NCI-H2227 treated with DMSO at 0.1 percent for 48 hours (cell line): ENCODE results near the gene IGFBP5.

Source experiments
- DNase-seq: peaks from one replicate; lab custom pipeline; 2025; lab: John Stamatoyannopoulos, UW

IGFBP5 gene

DNA sequence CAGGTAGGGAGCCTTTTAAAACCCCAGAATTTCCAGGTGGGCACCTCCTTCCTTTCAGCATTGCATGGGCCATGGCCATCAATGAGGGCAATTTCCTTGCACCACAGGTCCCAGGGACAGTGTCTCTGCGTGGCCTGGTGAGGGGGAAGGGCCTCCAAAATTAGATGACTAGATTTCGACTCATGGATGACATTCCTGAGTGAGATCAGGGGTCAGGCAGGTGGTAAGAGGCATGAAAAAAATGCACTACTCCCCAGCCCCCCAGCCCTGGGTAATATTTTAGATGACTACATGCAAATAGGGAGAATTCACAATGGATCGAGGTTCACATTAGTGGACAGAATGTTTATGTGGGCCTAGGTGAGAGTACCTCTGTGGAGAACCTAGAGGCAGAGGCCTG lies 19.0 kb upstream of the IGFBP5 start:
- no peak for DNase-seq

DNA sequence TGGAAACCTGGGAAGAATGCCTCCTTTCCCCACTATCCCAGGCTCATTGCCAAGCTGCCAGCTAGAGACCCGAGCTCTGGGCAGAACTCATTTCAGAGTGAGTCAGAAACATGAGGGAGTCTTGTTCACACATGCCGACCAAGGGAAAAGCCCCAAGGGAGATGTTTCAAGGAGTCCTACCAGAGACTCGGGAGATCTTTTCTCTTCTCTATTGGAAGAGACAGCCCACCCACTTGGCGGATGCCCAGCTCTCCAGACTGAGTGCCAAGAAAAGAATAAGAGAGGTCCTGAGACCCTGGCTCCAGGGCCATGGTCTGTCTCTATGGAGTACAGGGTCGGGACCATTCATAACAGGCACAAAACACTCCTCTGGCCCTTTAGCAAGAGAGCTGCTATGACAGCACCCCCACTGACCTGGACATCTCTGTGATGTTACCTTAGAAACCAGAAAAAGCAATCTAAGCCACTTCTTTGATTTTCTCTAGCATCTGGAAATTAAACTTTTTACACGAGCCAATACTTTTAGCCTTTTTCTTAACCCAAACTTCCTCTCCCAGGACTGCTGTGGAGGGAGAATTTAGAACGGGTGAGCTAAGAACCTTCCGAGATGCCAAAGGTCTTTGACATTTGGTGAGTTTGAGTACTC lies 18.5 kb upstream of the IGFBP5 start:
- DNase-seq: no peak

DNA sequence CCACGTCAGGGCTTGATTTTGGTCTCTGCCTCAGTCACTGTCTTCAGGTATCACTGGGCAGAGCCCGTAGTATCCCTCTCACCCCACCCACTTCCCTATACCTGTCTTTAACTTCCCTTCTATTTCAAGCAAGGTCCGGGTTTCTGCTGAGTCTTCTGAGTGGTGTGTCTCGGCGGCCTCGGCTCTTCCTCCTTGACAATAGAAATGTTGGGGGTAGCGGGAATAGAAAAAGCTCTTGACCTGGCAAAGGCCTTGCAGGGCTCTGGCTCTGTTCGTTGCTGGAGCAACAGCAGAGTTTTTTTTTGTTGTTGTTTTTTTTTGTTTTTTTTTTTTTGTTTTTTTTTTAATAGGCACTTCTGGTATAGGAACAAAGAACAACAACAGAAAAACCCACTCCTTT lies 16.0 kb upstream of the IGFBP5 start:
- no peak for DNase-seq

DNA sequence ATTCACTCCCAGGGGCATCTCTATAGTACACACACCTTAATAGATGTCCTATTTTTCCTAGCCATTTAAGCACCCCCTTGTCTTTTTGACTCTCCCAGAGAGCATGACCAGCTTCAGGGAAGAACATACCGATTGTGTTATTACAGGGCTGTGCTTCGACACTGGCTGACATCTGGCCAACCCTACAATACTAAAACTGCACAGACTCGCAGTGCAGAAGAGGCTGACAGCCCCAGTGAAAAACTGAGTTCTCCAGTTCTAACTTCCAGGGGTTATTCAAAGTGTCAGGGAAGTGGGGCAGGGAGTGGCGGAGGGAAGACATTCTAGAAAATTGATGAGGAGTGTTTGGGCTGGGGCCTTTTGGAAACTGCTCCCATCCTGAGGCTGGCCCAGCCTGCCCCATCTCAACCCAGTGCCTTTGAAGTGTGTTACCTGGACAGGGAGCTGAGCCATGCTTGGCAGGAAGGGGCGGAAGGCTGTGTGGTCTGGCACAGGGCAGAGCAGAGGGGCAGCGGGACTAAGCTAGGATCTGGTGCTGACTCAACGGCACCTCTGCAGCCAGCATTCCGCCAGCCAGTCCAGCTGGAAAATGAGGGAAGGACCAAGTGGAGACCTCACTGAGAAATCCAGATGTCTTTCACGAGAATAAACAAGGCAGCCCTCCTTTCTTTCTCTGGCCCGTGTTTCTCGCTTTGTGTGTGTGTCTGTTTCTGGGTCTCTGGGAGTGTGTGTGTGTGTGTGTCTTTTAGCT lies 15.4 kb upstream of the IGFBP5 start:
- no peak for DNase-seq

DNA sequence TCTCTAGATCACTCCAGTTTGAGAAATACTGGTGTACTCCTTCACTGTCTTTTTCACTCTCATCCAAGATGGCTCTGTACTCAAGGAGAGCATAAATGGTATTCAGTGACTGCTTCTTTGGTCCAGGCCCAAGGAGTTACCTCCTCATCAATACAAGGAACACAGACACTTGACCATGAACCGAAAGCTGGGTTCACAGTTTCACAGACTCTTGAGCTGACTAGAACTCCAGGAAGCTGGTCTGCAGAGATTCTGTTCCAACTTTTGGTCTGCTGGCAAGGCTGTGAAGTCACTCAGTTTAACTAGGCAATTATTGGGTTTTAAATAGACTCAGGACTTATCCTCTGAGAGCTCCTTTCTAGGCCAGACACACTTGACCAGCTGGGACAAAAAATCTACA lies 7.4 kb upstream of the IGFBP5 start:
- no peak for DNase-seq

DNA sequence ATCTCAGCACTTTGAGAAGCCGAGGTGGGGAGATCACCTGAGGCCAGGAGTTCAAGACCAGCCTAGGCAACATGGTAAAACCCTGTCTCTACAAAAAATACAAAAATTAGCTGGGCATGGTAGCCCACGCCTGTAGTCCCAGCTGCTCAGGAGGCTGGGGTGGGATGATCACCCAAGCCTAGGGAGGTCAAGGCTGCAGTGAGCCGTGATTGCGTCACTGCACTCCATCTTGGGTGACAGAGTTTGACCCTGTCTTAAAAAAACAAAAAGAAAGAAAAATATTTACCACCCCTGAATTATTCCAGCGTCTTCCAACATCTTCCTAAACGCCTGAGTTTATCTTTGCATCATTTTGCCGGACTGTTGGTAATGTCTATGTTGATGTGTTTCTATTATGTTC lies 6.2 kb upstream of the IGFBP5 start:
- DNase-seq: no peak

DNA sequence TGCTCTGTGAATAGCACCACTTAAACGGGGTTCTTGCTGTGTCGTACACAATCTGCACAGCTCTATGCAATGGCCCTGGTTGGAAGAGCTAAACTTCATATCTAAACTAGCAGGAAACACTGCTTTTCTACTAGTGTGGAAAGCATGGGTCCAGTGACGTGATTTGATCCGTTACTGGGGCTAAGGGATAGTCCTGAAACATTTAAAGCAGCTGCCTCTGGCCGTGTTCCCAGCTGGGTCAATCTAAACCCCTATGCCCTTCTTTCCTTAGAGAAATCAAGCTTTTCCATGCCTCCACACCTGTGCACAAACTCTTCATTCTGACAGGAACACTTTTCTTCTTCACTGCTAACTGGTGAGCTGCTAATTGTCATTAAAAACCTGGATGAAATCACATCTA lies 5.4 kb upstream of the IGFBP5 start:
- peak; percentile 85 for DNase-seq

DNA sequence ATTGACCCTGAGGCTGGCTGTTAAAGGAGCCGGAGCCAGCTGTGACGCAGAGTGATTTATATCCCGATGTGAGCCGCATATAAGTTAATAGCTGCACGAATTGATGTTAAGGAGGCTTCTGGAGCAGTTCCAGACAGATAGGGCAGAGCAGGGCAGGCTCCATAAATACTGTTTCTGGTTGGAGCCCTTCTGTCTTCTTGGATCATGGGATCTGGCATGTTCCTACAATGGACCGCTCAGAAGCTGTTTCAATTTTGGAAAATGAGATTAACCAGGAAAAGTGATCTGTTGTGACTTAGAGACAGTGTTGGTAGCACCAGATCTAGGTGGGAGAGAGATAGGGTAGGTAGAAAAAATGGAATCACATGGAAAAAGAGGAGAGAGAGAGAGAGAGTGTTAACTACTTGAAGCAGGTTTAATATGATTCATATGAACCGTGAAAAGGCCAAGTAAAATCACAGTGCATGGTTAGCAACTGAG lies 4.8 kb upstream of the IGFBP5 start:
- peak; percentile 99 for DNase-seq

DNA sequence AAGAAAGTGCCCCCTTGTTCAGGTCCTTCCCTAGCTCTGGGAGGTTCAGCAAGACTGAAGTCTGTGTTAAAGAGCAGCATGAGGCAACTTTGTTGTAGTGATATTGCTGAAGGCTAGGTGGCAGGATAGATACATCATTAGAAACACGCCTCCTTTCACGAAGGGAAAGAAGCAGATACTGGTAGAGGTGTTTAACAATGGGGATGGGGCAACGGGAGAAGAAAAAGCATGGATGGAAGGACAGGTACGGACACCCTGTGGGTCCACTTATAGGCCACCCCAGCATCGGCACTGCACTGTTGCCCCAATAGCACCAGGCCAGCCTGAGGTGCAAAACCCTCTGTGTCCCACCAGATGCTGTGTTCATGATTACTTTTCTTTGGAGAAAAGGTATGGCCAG lies 3.5 kb upstream of the IGFBP5 start:
- DNase-seq: peak; percentile 93

DNA sequence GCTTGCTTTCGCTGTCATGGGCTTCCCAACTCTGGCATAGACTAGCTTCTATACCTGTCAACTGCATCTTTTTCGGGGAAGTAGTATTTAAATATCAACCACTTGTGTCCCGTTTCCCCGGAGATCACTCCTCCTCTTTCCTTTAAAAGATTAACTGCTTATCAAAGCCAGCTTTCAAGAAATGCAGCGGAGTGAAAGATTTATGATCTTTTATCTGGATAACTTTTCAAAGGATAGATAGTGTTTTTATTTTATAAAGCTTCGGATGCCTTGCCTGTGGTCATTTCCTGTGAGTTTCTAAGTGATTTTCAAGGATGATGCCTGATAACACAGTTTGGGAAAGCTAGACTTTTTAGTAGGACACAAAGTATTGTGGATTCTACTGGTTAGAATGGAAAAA lies 2.9 kb upstream of the IGFBP5 start:
- DNase-seq: no peak

DNA sequence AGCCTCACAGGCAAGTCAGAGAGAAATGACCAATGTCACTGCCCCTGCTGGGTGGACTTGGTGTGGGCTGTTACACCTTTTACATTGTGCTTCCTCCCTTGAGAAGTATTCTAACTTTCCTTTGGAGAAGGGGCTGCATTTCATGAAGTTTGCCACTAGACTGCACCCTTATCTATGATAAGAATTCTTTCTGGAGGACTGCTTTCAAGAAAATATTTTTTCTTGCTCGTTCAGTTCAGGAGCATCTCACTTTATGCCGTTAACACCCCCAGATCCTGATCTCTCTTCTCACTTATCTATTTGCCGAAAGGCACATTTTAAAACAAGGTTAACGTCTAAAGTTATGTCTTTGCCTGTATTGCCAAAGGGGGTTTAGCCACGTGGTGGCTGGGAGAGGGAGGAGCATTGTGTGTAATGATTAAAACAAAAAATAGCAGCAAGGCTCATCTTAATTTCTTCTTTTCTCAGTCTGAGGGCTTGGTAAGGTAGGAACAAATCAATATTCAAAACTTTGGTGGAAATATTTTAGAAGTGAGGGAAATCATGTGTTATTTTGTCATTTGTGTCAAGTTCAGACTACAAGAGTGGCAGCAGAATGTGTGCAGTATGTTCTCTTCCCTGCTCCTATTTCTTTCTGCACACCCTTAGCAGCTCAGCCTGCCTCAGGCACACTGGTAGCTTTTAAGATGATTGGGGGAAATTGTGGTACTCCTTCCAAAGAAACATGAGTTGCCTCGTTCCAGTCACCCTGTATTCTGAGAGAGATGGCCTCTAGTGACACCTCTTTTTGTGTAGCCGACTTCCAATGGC lies 1.6 kb upstream of the IGFBP5 start:
- peak; percentile 79 for DNase-seq

DNA sequence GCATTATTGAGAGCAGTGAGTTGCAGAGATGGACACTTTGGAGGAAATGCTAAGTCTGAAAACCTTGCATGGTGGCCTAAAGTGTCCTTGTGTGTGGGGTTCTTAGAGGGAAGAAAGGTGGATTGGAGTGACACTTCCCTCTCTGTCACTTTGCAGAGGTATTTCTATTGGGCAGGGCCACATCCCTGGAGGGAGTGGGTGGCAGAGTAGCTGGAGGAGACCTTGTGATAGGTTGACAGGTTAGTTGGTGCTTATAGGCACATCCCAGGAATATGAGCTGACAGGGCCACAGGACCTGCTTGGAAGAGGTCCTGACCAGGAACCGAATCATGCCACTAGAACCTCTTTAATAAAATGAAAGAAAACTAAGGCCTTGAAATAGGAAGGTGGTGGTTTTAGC lies 972 bp upstream of the IGFBP5 start:
- DNase-seq: no peak

DNA sequence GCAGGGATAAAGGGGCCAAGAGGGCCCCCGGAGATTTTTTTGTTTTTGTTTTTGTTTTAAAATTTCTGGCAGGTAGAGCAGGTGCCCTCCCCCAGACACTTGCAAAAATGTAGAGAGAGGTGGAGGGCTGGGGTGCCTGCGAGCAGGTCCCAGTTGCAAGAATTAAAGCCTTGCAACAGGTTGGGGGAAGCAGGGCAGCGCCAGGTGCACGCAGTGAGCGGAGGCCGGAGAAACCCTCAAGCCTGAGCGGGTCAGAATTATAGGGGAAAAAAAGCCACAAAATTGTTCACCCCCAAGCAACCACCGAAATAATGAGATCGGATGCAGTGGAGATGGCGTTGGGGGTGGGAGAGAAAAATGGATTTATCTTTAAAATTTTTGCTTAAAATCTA lies 527 bp downstream of the IGFBP5 start:
- no peak for DNase-seq

DNA sequence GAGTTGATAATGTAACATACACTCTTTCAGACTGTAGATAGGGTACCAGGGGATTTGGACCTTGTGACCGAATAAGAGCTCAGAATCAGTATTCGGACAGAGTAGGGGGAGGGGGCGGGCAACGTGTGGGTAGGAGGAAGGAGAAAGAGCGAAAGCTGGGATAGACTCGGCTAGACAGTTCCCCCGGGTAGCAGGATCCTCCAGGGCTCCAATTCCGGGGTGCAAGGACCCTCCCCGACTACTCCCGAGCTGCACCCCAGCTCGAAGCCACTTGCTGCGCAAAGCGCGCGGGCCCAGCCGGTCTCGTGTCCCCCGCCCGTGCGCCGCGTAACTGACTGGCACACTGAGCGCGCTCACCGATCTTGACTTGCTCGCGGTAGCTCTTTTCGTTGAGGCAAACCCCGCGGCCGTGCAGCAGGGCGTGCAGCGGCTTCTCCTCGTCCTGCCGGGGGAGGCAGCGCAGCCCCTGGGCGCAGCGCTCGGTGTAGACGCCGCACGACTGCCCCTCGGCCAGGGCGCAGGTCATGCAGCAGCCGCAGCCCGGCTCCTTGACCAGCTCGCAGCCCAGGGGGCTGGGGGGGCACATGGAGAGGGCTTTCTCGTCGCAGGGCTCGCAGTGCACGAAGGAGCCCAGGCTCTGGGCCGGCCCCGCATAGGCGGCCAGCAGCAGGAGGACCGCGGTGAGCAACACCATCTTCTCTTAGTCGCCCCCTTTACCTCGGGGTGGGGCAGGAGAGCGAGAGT lies 1.1 kb downstream of the IGFBP5 start:
- peak; percentile 72 for DNase-seq

DNA sequence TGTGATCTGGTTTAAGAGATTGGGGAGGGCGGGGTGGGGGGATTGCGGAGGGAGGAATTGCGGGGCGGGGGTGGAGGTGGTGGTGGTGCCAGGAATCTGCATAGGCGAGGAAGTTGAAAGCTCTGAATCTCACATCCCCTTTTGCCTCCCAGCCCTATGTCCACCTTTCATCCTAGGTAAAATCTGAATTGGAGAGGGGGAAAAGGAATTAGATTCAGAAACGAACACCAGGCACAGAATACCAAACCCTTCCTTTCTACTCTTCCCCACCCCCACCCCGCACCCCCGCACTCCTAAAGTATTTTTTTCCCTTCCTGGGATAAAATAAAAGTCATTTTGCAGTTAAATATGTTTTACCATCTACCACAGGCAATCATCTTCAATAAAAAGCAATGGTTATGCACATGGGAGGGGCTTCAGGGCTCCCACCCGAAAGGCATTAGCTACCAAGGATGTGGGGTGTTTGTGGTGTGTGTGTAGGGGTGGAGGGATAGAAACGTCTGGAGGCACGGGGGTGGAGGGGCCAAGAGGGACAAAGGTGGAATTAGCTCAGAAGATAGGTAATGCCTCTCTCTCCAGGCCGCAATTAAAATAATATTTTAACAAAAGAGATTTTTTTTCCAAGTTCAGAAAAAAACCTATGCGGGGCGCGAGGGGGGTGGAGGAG lies 1.8 kb downstream of the IGFBP5 start:
- peak; percentile 55 for DNase-seq

DNA sequence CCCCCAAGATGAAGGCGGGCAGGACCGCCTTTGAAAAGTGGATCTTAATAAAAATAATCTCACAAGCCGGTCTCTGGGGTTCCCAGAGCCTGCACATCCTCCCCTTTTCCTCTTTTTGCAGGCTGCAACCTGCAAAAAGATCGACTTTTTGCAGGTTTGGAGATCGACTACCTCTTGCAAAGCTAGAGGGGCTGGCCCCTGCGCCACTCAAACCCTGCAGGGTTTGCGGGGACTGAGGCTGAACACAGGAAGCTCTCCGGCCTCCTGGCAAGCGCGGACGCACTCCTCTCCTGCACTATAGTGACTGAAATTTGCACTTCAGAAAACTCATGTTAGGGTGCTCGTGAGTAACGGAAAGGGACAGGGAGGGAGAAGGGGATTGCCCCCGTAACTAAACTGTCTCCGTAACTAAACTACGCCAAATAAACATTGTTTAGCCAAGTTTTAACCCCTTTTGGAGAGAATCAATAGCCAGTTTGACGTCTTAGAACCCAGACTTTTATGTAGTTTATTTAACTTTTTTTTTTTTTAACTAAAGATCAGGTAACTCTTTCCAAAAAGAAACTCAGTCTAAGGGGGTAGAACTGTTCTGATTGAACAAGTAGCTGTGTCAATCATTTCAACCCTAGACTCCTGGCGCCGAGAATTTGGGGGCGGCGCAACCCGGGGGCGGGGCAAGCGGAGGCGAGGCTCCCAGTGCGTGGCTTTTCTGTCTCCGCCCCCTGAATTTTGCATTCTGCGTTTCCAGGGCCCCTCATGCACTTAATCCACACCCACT lies 2.5 kb downstream of the IGFBP5 start:
- DNase-seq: peak; percentile 95

DNA sequence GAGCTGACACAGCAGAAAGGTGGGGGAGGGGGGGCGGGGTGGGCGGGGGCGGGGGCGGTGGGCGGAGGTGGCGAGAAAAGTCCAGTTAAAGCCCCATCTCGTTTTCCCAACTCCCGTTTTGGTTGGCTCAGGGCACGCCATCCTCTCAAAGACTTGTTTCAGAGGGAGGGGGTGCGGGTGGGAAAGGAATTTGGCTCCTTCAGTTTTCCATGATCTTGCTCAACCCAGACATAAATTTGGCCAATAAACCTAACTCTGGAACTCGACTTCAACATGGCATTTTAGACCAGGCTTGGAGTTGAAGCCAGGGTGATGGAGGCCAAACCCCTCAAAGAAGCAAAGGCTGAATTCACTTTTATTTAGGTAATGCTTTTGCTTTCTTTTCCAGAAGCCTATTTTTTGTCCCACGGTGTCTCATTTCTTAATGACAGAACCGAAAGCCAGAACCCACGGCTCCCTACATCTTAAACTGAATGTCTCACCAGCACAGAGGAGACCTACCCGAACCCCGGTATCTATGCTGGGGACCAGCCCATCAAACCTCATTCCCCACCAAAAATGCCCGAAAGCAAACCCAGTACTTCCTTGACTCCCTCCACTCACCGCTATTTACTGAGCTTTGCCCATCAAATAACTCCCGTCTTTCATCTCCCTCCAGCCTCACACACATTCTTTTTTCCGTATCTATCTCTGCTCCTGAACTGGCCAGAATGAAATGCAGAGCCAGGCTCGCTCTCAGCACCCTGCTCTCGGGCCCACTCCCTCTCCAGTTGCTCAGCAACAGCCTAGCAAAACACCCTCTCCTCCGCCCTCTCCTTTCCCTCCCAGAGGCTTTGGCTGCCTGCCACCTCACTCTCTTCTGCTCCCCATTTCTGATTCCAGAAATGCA lies 4.3 kb downstream of the IGFBP5 start:
- peak; percentile 91 for DNase-seq

DNA sequence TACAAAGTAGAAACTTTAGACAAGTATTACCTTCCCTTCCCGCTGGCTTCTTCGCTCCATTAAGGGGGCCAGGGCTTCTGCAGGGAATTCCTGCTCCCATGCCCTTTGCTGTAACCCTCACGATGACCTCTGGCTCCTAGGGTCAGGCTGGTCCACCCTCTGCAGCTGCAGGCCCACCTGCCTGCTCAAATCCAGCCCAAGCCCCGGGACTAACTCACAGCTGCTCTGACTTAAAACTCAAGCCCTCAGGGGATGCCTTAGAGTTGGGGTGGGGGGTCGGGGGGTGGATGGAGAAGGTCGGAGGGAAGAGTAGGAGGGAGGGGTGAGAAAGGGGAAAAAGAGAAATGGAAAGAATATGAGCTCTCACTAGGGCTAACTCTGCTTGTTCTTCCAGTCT lies 4.9 kb downstream of the IGFBP5 start:
- no peak for DNase-seq

DNA sequence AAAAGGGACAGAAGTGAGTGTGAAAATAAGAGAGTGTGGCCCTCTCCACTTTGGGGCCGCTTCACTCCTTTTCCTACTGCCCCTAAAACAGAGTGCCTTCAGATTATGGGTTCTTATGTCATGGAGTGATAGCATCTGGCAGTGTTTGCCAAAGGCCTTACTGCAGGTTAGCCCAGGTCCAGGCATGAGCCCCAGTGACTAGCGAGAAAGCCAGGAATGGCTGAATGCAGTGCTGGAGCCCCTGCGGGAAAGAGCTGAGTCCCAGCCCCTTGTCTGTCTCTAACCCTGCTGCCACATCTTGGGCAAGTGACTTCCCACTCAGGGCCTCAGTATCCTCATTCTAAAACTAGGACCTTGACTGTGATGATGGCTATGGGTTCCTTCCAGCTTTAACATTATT lies 6.0 kb downstream of the IGFBP5 start:
- DNase-seq: no peak
